Stimulated activated CD4-positive, alpha-beta T cell treated with anti-CD3 and anti-CD28 coated beads, Interleukin-15, amount 100 ng/mL, for 24 hours (primary cell): ENCODE measurements around the gene PPIE.

Source experiments
- DNase-seq: peaks from one replicate; pipeline ENCODE4 v3.0.0-alpha.2; 2020

Gene PPIE

DNA sequence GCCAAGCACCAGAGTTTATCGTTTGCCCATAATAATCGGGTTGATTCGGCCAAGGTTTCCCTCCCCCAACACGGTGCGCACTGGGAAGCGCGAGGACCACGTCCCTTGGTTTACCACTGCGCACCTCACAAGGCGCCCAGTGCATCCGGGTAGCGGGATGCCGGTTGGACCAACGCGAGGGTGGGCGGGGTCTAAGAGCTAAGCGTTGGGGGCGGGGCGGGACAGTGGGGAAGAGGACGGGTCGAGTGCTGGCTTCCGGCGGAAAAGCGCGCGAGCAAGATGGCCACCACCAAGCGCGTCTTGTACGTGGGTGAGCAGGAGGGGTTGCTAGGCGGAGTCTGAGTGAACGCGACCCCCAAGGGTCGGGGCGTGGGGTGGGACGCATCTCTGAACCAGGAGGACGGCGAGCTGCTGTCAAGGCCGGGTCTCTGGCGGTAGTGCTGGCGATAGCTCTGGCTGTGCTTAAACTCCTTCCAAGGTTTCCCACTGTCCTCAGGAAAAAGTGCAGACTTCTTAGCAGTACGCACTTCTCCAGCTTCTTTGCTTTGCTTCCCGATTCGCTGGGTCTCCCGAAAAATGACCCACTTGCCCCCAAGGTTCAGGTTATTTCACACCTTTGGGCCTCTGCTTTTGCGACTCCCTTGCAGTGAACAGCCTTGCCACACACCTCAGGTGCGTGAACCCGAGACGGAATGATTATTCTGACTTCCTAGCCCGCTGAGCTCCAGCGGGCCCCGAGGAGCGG, at the start of gene PPIE:
TSS of gene PPIE (plus strand) at position 261 of the 745 bp plus-strand sequence. CDS start at position 280, 19 bp downstream.
- peak; percentile 99 for DNase-seq

DNA sequence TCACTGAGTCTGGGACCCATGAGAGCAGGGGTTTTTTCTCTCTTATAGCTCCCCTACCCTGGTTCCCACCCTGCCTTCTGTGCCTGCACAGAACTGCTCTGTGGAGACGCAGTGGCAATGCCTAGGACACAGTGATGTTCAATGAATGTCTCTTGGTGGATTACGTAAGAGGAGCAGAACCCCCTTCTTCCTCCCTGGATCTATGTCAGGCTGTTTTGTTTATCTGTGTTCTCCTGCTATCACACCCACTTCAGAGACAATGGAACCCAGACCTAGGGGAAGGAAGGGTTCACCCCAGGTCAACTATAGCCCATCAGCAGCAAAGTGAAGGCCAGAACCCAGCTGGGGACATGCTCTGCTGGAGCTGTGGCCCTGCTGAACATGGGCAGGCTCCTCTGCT, 49.5 kb upstream of the PPIE start:
- no peak for DNase-seq

DNA sequence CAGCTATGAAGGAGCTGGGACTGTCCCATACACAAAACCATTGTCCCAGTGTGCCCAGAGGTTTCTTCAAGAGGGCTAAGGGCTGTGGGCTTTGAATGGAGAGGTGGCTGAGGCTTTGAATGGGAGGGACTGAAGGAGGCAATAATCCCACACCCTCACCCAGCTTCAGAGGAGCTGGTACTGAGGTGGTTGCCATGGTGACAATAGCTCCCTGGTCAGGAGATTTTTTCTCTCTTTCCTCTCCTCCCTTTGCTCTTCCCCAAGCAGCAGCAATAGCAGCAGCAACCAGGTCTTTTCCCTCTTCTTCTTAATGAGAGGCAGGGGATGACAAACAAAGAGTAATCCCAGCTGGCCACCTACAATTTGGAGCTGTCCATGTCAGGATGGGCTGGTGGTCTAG, 49.0 kb upstream of the PPIE start:
- DNase-seq: no peak

DNA sequence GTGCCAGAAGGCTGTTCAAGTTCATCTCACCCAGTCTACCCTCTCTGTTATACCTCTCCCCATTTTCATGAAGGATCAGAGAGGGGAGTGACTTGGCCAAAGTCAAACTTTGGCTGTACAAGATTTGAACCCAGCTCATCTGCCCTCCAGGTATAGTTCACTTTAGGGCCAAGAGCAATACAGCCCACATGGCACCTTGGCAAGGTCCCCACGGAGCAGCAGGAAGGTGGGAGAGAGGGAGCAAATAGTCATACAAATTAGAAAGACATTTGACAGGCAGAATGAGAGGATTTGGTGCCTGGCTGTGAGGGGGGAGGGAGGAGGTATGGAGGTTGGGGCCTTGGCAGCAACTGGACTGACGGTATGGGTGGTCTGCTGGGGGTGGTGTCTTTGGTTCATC, 48.5 kb upstream of the PPIE start:
- no peak for DNase-seq

DNA sequence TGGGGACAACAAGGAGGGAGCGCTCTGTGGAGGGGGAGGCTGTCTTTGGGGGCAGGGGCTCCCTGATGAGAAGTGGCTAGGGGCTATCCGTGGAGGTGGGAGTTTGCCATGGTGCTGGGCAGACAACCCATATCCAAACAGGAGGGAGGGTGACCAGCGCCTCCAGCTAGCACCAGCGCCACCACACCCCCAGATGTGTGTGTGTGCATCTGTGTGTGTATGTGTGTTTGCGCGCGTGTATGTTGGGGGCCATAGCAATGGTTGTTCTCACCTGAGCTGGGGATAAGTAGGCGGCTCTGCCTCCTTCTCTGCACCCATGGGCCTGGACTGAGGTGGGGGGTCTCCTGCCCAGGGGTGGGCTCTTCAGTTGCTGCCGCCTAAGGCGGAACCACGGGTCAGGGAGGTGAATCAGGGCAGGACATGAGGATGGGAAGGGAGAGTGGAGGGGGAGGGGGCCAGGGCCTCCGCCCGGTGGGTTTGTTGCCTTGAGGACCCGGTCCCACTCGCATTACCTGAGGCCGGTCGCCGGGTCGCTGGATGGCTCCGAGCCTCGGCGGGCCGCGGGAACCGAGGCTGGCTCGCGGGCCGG, 47.8 kb upstream of the PPIE start:
- no peak for DNase-seq

DNA sequence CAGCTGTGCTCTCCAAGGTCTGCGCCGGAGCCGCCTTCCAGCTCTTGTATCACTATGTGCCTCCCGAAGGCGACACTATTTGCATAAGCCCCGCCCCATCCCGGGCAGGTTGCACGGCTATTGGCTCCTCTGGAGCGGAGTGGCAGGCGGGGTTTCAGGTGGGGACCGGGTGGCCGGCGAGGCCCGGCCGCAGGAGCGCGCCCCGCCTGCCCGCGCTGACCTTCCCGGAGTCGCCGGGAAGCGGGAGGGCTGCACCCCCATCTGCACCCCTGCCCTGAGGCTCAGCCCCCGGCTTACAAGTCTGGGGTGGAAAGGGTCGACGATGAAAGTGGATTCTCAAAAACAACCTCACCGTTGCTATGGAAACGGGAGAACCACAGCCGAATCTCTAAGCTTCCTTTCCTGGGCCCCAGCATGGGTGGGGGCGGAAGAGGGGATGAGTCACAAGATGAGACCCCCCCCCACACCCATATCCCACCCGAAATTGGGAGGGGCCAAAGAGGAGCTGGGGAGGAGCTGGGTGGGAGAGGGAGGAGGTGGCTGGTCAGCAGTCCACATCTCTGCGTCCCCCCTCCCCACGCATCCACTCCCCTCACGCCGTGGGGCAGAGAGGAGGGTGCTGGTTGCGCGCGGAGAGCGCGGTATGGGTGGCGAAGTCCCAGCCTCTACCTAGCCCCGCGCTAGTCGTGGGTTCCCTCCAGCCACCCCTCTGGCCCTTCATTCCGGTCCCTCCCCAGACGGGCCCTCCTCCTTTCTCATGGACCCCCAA, 47.1 kb upstream of the PPIE start, which contains the start of gene HPCAL4:
TSS of gene HPCAL4 (minus strand) at position 51 of the 769 bp plus-strand sequence. CDS start 6,830 bp downstream, outside the sequence.
- DNase-seq: peak; percentile 94

DNA sequence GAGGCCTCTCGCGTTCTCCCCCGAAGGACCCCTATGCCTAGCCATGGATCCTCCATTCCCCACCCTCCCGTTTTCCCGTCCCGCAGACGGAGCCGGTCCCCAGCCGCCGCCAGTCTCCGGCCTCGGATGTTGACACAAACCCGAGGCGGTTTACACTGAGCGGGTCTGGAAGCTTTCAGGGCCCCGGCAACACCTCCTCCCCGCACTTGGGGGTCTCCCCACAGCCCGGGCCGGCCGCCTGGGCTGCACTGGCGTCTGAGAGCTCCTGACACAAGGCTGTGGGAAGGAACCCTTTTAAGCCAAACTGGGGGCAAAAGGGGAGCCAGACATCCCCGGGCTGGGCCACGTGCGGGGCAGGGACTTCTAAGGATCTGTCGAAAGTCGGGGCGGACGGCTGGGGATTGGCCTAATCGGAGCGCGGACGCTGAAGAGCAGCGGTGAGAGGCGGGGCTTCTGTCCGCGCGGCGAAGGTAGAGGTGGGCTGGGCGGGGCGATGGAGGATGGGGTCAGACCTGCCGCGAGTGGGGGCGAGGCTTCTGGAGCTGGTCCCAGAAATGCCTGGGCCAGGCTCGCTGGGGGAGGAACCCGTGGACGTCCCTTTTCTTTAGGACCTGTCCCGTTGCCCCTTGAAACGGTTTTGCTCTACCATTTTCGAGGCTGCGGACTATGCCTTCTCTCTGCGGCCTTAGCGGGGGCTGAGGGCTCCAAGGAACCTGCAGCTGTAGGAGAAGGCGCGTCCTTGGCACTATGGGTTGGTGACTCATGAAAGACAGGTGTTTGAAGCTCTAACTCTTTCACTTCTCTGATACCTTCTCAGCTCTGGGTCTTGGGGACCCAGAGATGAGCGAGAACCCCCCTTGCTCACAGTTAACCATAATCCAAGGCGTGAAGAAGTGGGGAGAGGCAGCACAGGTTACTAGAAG, 46.3 kb upstream of the PPIE start:
- DNase-seq: peak; percentile 18

DNA sequence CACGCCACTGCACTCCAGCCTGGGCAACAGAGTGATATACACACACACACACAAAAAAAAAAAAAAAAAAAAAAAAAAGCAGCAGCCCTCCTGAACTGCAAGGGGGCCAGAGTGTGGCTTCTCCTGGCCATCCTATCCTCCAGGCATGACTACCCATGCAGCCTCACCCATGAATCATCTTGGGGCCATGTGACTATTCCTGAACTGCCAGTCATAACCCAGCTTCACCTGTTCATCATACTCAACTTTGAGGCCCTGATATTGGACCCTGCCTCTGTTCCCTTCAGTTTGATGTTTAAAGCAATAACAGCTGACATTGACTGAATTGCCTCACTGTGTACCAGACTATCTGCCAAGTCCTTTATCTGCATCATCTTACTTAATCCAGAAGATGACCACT, 44.7 kb upstream of the PPIE start:
- peak; percentile 37 for DNase-seq

DNA sequence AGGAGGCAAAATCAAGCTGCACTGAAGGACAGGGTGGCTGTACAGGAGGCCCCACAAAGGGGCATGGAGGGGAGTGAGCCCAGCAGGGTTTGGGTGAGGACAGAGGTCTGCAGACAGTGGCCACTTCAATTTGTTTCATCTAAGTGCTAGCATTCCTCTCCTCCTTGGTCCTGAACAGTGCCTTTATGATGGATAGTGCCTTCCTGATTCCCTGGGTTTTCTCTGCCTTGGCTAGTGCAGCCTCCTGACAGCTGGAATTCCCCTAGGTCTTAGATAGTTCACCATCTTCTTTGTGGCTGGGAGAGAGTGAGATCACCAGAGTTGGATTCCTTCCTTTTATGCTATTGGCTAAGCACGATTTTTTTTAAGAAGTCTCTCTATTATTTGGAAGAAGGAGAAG, 43.7 kb upstream of the PPIE start:
- DNase-seq: no peak

DNA sequence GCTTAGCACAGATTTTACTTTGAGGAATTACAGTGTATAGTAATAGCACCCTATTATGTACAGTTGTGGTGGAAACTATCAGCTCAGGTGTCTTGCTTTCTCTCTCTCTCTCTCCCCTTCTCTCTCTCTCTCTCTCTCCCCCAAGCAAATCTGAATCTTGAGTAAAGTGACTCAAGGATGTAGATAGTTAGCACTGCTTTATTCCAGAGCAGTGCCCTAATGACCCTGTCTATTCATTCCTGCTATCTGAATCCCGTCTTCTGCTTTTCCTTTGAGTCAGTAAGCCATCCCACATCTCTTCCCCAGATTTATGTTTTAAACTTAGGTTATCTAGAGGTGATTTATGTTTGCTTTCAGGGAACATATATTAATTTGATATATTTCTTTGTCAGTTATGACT, 42.2 kb upstream of the PPIE start:
- DNase-seq: no peak

DNA sequence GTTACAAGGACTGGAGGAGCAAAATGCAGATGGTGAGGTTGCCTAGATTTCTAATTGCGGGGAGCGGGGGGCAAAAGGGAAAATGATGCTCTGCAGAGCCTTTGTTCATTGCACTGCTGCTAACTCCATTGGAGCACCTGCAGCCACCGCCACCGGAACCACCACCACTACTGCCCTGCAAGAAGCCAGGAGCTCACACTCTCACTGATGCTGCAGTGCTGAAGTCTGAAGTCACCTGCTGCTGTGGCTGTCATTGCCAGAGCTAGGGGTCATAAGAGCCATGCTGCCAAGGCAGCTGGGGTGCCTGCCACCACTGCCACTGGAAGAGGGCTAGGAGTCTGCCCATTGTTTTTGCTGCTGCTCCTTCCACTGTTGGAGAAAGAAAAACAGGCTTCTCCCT, 40.1 kb upstream of the PPIE start:
- DNase-seq: no peak

DNA sequence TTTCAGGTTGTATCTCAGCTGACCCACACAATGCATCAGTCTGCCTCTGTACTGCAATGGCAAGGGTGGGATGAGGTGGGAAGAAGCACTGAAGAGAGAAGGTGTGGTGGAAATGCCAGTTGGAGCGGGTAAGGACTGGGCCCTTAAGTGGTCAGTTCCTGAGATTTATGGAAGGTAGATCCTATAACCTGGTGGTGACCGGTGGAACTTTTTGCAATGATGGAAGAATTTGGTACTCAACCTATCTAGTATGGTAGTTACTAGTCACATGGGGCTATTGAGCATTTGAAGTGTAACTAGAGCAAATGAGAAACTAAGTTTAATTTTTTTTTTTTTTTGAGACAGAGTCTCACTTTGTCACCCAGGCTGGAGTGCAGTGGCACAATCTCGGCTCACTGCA, 39.3 kb upstream of the PPIE start:
- DNase-seq: no peak

DNA sequence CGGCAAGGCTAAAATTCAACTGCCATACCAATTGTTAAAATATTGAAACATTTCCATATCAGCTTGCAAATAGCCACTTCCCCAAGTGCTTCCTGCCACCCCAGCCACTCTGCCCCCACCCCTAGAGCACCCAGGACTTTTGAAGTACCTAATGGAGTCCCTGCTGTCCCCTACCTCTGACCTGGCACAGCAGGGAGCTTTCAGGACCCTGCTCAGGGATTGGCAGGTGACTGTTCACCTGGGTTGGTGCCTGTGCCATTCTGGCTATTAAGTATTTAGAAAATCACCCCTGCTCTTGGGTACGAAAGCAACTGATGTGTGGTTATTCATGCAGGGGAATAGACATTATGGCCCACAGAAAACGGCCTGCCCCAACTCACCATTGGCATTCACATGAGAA, 38.3 kb upstream of the PPIE start:
- no peak for DNase-seq

DNA sequence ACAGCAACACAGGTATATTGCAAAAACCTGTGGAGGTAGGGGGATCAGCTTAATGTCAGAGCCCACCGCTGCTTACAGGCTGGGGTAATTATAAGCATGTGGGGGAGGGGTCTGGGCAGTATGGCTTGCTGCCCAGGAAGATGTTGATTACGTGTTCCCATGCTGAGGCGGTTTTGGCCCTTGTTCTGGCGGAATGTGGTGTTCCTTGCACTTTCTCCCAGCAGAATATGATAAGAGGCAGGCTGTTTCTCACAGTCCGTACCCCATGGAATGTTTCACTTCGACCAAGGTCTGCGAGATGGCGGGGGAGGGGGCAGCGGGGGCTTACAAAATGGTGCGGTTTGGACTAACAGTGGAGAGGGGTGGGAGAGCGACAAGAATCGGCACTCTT, 37.6 kb upstream of the PPIE start:
- no peak for DNase-seq

DNA sequence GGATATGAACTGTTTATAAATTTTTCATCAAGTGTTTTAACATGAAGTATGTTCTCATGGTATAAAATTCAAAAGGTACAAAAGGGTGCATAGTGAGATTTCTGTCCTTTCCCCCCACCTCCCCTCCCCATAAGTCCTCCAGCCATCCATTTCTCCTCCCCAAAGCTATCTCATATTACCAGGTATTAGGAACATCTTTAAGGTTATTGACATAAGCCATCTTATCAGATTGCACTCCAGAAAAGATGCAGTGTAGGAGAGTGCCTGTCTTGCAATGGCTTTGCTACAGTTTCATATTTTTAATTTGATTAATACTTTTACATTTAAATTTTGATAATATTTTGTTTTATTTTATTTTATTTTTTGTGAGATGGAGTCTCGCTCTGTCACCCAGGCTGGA, 33.9 kb upstream of the PPIE start:
- DNase-seq: no peak

DNA sequence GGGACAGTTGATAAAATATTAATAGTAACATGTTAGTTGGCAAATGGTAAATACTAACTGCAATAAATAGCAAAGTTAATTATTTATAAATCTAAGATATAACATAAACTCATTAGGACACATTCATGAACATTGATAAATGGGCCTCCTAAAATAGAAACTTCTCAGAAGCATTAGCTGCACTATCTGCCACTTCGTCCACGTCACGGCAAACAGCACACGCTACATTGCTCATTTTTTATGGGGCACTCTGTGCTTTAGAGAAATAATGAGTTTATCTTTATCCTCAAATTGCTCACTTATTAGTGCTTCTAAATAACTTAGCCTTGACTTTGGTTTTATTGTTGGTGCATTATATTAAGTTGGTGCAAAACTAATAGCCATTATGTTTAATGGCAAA, 31.2 kb upstream of the PPIE start:
- DNase-seq: no peak

DNA sequence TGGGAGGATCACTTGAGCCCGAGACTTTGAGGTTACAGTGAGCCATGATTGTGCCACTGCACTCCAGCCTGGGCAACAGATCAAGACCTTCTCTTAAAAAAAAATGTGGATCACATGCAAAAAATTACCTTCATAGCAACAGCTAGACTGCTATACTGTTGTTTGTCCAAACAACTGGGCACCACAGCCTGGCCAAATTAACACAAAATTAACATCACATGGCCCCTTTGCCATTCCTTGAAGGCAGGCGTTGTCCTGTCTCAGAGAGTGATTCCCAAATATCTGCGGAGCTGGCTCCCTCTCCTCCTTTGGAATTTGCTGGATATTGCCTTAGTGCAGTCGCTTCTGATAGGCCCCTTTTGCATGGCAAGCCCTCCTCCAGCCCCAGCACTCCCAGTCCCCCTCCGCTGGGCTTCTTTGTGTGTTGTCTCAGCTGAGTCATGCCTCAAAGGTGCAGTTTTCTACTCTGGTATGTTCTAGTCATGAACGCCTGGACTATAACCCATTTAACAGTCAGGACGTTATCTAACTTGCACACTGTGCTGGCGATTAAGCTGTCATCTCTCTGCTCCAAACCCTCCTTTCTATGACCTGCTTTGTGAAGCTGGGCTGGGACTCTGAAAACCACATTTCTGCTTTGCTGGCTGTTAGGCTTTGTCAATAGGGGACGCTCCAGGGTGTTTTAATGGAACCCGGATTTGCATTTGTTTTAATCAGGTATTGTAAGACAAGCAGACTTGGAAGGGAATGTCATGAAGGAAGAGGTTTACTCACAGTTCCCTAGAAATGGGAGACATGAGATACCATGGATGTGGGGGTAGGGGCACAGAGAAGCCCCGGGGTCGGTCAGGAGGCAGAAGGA, 27.3 kb upstream of the PPIE start:
- no peak for DNase-seq

DNA sequence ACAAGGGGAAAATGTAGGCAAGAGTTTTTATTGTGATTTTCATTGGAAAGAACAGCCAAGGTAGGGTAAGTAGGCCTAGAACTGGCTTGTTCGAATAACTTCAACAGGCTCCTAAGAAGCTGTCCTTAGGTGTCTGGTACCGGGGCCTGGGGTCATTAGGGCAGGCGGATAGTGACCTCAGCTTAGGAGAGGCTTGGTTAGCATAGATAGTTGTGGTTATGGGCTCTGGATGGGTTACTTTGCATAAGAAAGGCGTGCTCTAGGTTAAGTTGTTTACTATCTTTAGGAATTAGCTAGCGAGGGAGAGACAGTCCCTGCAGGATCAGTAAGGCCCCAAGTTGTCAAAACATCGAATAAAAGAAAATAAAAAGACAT, 26.7 kb upstream of the PPIE start:
- no peak for DNase-seq

DNA sequence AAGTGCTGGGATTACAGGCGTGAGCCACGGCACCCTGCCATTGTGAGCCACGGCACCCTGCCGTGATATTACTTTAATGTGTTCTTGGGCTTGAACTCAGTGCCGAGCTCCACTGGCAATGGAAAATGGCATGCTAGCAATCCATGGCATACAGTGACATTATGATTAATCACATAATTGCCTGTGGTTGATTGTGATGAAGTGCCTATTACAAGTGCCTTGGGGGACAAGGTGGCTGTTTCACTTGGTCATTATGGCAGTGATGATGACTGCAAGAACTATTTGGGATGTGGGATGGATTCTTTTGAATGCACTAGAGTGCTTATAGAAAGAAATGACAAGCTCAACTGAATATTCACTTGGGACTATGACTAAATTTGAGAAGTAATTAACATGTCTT, 25.1 kb upstream of the PPIE start:
- DNase-seq: no peak

DNA sequence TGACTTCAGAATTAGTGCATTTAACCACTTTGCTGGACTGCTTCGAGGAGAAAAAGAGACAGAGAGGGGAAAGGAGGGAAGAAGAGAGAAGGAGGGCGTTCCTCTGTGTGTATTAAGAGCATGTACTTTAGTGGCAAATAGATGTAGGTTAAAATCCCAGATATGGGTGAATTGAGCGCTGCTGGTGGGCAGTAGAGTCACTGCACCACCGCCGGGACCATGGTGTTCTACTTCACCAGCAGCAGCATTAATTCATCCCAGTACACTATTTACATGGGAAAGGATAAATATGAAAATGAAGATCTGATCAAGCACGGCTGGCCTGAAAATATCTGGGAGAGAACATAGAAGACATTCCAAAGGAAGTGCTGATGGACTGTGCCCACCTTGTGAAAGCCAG, 20.9 kb upstream of the PPIE start:
- no peak for DNase-seq

DNA sequence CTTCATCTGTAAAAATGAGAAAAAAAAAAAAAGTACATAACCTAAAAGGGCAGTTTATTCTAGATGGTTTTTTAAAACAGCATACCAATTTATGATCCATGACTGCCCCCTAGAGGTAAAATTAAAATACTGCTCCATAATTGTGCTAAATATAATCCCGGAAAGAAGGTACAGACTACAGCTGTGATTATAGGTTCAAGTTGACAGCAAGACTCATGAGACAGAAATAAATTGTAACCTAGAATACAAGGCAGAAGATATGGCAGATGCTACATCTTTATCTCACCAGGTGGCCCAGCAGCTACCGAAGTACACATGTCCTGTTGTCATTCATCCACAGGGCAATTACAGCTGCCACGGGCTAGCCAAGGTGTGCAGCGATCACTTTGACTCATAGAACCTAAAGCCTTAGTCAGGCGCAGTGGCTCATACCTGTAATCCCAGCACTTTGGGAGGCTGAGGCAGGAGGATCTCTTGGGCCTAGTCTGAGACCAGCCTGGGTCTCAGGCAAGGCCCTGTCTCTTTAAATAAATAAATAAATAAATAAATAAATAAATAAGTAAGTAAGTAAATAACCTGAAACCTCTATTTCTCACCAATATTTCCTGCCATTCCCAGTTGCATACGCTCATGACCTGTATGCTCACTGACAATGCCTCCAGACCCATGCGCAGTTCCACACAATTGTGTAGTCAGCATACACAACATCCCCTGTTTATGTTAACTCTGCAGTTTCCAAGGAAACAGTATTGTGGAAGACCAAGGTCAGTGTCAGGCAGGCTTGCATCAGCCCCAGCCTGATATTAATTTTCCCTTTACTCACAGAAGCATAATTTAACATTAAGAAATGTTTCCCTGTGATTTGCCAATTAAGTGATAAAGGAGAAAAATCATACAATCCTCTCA, 18.3 kb upstream of the PPIE start:
- no peak for DNase-seq
